SK-MEL-5 (cell line): ENCODE measurements around the gene SORCS1. TPM values are rescaled to one million over a fixed set of nuclear protein-coding genes. Genes with fewer than 3 reads are reported as not detected.

ENCODE experiments used
- DNase-seq: peaks from one replicate; pipeline ENCODE4 v3.0.0-alpha.2; 2016; ENCODE audit warnings: low read depth, low spot score
- in situ Hi-C: cut with HindIII; loops from 2 replicates; pipeline ENCODE4 v1.10.0; 2016; ENCODE audit warnings: low sequenced_read_pairs, high pct_unique_total_duplicates, low pct_unique_long_range_greater_than_20kb
- total RNA-seq: library from RNA; depleted of rRNA; stranded (reverse); fragments of >200 nt; shearing (Covaris generic); gene quantifications from 2 replicates; pipeline ENCODE4 v1.2.3, GENCODE V29; 2014

The SORCS1 gene
- total RNA-seq, 1 experiment from 2014 or later = 6.9 TPM

- no peak for DNase-seq
- in situ Hi-C loops = no loop called here
These were observed 572.1 kb downstream of the SORCS1 start for GRCh38 chr10:106592396-106592795.

GRCh38 chr10:106582291-106582690 is 582.2 kb downstream of the SORCS1 start:
- DNase-seq = peak; percentile 65
- in situ Hi-C loops = no loop called here

GRCh38 chr10:106577756-106578155 is 586.8 kb downstream of the SORCS1 start:
- no peak for DNase-seq
- in situ Hi-C loops = no loop called here

- in situ Hi-C loops = no loop called here
- DNase-seq = no peak
These were observed 587.2 kb downstream of the SORCS1 start for GRCh38 chr10:106577266-106577665.

GRCh38 chr10:106576534-106576933 is 588.0 kb downstream of the SORCS1 start:
- no peak for DNase-seq
- in situ Hi-C loops = no loop called here

- no peak for DNase-seq
These were observed 591.4 kb downstream of the SORCS1 start for GRCh38 chr10:106573106-106573505.

GRCh38 chr10:106571192-106571946 is 593.1 kb downstream of the SORCS1 start:
- in situ Hi-C loops = no loop called here
- peak; percentile 61 for DNase-seq

More at GRCh38 chr10:106573106-106573505, 591.4 kb downstream of the SORCS1 start:
- in situ Hi-C loops = no loop called here

- in situ Hi-C loops = no loop called here
- DNase-seq = no peak
These were observed 594.2 kb downstream of the SORCS1 start for GRCh38 chr10:106570268-106570667.

GRCh38 chr10:106567629-106568028 is 596.9 kb downstream of the SORCS1 start:
- in situ Hi-C loops = no loop called here
- no peak for DNase-seq

- DNase-seq = no peak
- in situ Hi-C loops = no loop called here
These were observed 597.6 kb downstream of the SORCS1 start for GRCh38 chr10:106566873-106567272.

GRCh38 chr10:106565546-106565945 is 599.0 kb downstream of the SORCS1 start:
- no peak for DNase-seq
- in situ Hi-C loops = no loop called here

GRCh38 chr10:106563384-106563783 is 601.1 kb downstream of the SORCS1 start:
- no peak for DNase-seq
- in situ Hi-C loops = no loop called here

GRCh38 chr10:106560925-106561640 is 603.4 kb downstream of the SORCS1 start:
- in situ Hi-C loops = no loop called here
- no peak for DNase-seq

- no peak for DNase-seq
- in situ Hi-C loops = no loop called here
These were observed 605.1 kb downstream of the SORCS1 start for GRCh38 chr10:106559442-106559841.

- no peak for DNase-seq
- in situ Hi-C loops = no loop called here
These were observed 606.4 kb downstream of the SORCS1 start for GRCh38 chr10:106557951-106558733.

- DNase-seq = no peak
- in situ Hi-C loops = no loop called here
These were observed 607.5 kb downstream of the SORCS1 start for GRCh38 chr10:106557053-106557452.

GRCh38 chr10:106555599-106555998 is 608.9 kb downstream of the SORCS1 start:
- in situ Hi-C loops = no loop called here
- no peak for DNase-seq

- in situ Hi-C loops = no loop called here
These were observed 612.9 kb downstream of the SORCS1 start for GRCh38 chr10:106551501-106552062.

More at GRCh38 chr10:106551501-106552062, 612.9 kb downstream of the SORCS1 start:
- DNase-seq = no peak
